ENCODE measurements around the gene ACSL6. TPM values are rescaled to one million over a fixed set of nuclear protein-coding genes. Genes with fewer than 3 reads are reported as not detected.

ACSL6 gene
- total RNA-seq, 1 experiment from 2014 or later = 7.3 TPM

DNA sequence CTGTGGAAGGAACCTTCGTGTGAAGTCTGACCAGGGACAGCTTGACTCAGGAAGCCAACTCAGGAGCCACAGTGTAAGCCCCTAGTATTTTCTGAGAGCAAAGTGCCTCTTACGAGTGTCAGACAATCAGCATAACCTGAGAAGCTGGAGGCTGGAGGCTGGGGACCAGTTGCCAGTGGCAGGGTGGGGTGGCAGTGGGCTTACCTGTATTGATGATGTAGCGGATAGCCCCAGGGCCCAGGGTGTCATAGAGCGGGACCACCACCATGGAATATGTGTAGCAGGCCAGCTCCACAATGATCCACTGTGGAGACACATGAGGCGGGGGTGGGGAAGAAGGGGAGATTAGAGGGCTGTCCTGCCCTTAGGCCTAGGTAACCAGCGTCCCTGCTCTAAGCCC is 22.9 kb downstream of the ACSL6 start:
- in situ Hi-C loops (cut with HindIII; ENCODE audit: low sequenced_read_pairs) = no loop called here
- no peak for DNase-seq (ENCODE audit: low spot score)

DNA sequence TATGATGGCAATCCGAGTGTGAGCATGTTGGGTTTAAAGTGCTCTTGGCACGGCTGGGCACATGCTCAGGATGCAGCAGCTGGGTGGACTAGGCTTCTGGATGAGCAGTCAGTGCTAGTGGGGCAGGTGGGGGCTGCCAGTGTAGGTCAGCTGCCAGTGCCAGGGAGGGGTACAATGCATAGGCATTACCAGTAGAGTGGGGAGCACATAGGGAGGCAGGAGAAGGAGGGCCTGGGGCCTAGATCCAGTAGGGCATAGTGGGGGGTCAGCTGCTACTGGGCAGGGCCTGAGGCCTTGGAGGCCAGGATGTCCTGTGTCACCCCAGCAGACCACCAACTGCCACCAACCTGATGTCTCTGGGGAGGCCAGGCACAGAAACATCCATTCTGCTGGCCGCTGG is 24.2 kb downstream of the ACSL6 start:
- in situ Hi-C loops (cut with HindIII; ENCODE audit: low sequenced_read_pairs) = no loop called here
- DNase-seq (ENCODE audit: low spot score) = no peak

GRCh38 chr5:131986161-131986912 is 25.1 kb downstream of the ACSL6 start:
- in situ Hi-C loops (cut with HindIII; ENCODE audit: low sequenced_read_pairs) = no loop called here

DNA sequence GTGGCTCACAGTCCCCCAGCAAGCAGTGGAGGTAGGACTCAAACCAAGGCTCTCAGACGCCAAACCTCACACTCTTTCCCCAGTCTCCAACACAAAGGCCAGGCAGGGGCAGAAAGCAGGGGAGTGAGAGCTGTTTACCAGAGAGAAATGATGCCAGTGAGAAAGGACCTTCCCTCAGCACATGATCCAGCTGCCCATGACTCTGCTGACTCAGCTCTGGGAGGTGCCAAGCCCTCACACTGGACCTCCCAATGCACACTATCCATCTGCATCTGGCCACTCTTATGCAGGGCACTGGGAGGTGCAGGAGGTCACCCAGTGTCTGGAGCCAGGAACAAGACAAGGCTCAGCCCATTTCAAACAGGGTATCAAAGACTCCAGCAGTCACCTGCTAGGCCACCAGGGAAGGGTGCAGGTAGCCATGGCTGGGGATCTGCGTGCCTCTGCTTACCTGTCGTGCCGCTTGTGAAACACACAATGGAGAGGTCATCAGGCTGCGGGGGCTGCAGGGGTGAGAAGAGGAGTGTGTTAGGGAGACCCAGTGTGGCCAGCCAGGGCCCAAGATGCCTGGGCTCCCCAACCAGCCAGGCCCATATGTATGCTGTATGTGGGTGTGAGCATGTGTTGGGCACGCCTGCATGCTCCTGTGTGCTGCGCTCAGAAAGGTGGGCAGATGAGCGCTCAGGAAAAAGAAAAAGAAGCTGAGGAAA is 26.3 kb downstream of the ACSL6 start:
- DNase-seq (ENCODE audit: low spot score) = no peak
- in situ Hi-C loops (cut with HindIII; ENCODE audit: low sequenced_read_pairs) = no loop called here

More at GRCh38 chr5:131986161-131986912, 25.1 kb downstream of the ACSL6 start:
- DNase-seq (ENCODE audit: low spot score) = no peak

DNA sequence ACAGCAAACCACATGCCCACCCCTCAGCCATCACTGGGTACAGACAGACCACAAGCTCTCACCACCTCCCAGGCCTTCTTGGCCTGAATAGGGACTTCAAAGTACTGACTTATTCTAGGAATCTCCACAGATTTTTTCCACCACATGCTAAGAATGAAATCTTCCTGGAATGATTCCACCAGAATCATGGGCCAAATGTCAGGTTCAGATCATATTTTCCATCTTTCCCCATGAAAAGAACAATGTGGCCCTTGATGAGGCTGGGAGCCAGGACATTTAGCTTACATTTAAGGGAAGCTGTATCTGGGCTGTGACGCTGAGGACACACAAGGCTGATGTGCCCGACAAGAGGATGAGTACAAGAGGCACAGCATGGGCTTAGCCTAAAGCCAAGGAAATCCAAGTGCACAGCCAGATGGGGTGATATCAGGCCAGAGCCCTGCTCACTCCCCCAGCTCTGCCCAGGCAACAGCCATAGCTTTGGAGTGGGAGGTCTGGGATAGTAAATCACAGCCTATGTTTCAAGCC is 28.1 kb downstream of the ACSL6 start:
- DNase-seq (ENCODE audit: low spot score) = peak; percentile 50
- in situ Hi-C loops (cut with HindIII; ENCODE audit: low sequenced_read_pairs) = no loop called here

DNA sequence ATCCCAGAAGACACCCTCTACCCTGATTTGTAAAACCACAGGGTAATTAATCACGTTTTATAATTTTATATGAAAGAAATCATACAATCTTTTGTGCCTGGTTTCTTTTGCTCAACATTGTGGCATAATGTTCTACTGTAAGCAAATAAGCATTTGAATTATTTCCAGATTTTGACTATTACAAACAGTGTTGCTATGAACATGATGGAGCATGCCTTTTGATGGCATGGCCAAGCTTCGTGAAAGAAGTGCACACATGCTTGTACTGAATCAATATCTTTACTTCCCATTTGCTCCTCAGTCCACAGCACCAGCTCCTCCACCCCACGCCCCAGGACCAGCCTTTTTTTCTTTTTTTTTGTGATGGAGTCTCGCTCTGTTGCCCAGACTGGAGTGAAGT is 29.9 kb downstream of the ACSL6 start:
- in situ Hi-C loops (cut with HindIII; ENCODE audit: low sequenced_read_pairs) = no loop called here

GRCh38 chr5:131980696-131981095 is 30.8 kb downstream of the ACSL6 start:
- DNase-seq (ENCODE audit: low spot score) = no peak
- in situ Hi-C loops (cut with HindIII; ENCODE audit: low sequenced_read_pairs) = no loop called here

More for the DNA sequence above, 29.9 kb downstream of the ACSL6 start:
- DNase-seq (ENCODE audit: low spot score) = no peak

GRCh38 chr5:131979816-131980215 is 31.6 kb downstream of the ACSL6 start:
- DNase-seq (ENCODE audit: low spot score) = no peak
- in situ Hi-C loops (cut with HindIII; ENCODE audit: low sequenced_read_pairs) = no loop called here

- in situ Hi-C loops (cut with HindIII; ENCODE audit: low sequenced_read_pairs) = no loop called here
- DNase-seq (ENCODE audit: low spot score) = no peak
Observed at GRCh38 chr5:131977212-131977604, 34.2 kb downstream of the ACSL6 start.

- in situ Hi-C loops (cut with HindIII; ENCODE audit: low sequenced_read_pairs) = no loop called here
Observed at GRCh38 chr5:131976414-131977211, 34.8 kb downstream of the ACSL6 start.

DNA sequence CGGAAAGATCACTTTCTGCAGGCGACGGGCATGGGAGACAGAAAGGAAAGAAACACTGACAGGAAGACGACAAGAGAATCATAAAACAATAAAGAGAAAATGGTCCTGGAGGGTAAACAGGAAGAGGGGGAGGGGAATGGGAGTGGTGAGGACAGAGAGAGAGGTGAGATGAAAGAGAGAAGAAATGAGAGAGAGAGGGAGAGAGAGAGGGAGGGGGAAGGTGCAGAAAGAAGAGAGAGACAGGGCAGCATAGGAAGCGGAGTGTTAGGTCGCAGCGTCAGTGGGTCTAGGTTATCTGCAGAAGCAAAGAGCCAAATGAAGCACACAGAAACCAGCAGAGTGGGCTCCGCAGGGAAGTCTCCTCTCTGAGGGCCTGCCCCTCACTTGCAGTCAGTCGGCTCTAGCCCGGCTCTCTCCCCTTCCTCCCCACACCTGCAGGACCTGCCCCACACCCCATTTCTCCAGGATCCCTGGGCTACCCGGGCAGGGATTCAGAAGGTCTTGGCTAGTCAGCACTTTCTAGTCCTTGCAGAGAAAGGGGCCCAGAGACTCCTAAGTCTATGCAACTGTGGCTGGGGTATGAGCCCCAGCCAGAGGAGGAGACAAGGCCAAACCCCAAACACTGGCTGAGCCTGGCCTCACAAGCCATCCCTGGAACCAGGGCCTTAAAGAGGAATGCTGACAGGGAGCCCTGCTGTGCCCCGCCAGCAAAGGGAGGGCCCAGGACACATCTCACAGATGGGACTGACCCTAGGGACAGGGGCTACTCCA is 36.3 kb downstream of the ACSL6 start:
- in situ Hi-C loops (cut with HindIII; ENCODE audit: low sequenced_read_pairs) = no loop called here
- DNase-seq (ENCODE audit: low spot score) = no peak

More at GRCh38 chr5:131976414-131977211, 34.8 kb downstream of the ACSL6 start:
- no peak for DNase-seq (ENCODE audit: low spot score)

DNA sequence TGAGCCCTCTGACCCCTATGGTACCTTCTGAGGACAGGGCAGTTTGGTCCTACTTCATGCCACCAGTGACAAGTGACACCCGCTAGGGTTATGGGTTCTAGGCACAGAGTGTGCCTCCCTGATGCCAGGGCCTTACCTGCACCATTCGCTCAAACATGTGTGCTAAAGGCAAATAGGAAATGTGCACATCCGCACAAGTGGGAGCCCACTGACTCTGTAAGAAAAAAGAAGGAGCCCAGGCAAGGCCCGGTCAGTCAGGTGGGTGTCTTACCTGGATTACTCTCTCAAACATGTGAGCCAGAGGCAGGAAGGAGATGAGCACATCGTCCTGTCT is 36.9 kb downstream of the ACSL6 start:
- no peak for DNase-seq (ENCODE audit: low spot score)
- in situ Hi-C loops (cut with HindIII; ENCODE audit: low sequenced_read_pairs) = no loop called here

DNA sequence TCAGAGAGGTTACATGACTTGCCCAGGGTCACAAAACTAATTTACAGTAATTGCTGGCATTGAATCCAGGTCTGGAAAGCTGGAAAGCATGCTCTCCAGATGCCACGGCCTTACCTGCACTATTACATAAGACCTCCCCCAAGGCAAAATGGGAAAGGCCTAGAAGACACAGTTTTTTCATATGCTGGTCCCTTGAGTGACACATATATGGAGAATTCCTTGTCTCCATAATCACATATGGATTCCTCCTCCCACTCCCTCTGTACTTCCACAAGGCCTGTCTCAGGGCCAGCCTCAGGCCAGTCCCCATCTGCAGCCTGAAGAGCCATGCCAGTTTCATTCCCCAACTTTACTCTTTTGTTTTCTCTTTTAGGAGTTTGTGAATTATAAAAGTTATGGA is 37.4 kb downstream of the ACSL6 start:
- no peak for DNase-seq (ENCODE audit: low spot score)
- in situ Hi-C loops (cut with HindIII; ENCODE audit: low sequenced_read_pairs) = no loop called here

- DNase-seq (ENCODE audit: low spot score) = no peak
Observed at GRCh38 chr5:131973089-131973712, 38.3 kb downstream of the ACSL6 start.

GRCh38 chr5:131968396-131968954 is 43.0 kb downstream of the ACSL6 start:
- DNase-seq (ENCODE audit: low spot score) = no peak
- in situ Hi-C loops (cut with HindIII; ENCODE audit: low sequenced_read_pairs) = no loop called here

More at GRCh38 chr5:131973089-131973712, 38.3 kb downstream of the ACSL6 start:
- in situ Hi-C loops (cut with HindIII; ENCODE audit: low sequenced_read_pairs) = no loop called here

DNA sequence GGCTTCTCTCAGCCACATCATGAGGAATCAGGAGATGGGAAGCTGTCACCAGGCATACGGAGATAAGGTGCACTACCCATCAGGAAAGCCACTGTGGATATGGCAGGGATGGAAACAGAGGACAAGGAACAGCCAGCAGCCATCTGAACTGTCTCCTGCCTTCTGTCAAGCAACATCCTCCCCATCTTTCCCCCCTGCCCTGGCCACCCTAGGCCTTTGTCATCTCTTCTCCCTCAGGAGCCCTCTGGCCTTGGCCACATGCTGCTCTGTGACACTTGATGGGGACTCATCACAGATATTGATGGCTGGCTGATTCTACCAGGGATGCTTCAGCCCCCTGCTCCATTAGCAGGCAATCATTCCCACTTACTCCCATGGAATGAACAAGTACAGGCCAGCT is 44.9 kb downstream of the ACSL6 start:
- DNase-seq (ENCODE audit: low spot score) = no peak
- in situ Hi-C loops (cut with HindIII; ENCODE audit: low sequenced_read_pairs) = no loop called here

- in situ Hi-C loops (cut with HindIII; ENCODE audit: low sequenced_read_pairs) = no loop called here
- DNase-seq (ENCODE audit: low spot score) = no peak
Observed at GRCh38 chr5:131965826-131966415, 45.5 kb downstream of the ACSL6 start.

GRCh38 chr5:131959906-131960305 is 51.6 kb downstream of the ACSL6 start:
- no peak for DNase-seq (ENCODE audit: low spot score)
- in situ Hi-C loops (cut with HindIII; ENCODE audit: low sequenced_read_pairs) = no loop called here

All from G401 (cell line).